ENCODE results near the gene RTP4. TPM values are rescaled to one million over a fixed set of nuclear protein-coding genes. Genes with fewer than 3 reads are reported as not detected.

The RTP4 gene
- total and polyA plus RNA-seq, 9 of the 15 experiments (the other 6 are each of a cell fraction or from before 2014, with no cell fraction given) = 0.06 to 0.17 TPM; not detected in 7

GRCh38 chr3:187367561-187368103, 553 bp upstream of the RTP4 start (continued):
- no peak for TF ChIP-seq MAZ (CRISPR knock-in tag; conservative IDR thresholded peaks at IDR 0.05 in 1 of 2, IDR thresholded peaks at IDR 0.05 in 1 of 2)
- TF ChIP-seq CC2D1A (IDR thresholded peaks at IDR 0.05) = no peak
- TF ChIP-seq ZNF146 (CRISPR knock-in tag; IDR thresholded peaks at IDR 0.05; ENCODE audit: unreplicated experiment) = no peak
- no peak for TF ChIP-seq FOXJ3 (CRISPR knock-in tag; IDR thresholded peaks at IDR 0.05)
- TF ChIP-seq DACH1 (IDR thresholded peaks at IDR 0.05; ENCODE audit: partially characterized antibody) = no peak
- TF ChIP-seq SMARCC2 (IDR thresholded peaks at IDR 0.05; ENCODE audit: low read depth) = no peak
- no peak for TF ChIP-seq ZNF668 (CRISPR knock-in tag; IDR thresholded peaks at IDR 0.05)
- TF ChIP-seq ZFP36 (IDR thresholded peaks at IDR 0.05; ENCODE audit: low read depth, low read length, partially characterized antibody) = no peak

GRCh38 chr3:187369089-187369447, 883 bp downstream of the RTP4 start:
- peaks cover 0 to 20% of the 10 kb centered on the region in 2 experiments; a peak in 2 of 5 replicates for H3K27me3 ChIP-seq (ENCODE audit: control insufficient read depth in 2 of 2, insufficient read depth in 2 of 2, low read length in 2 of 2)
- no peaks in the 10 kb centered on the region for H3K36me3 ChIP-seq (ENCODE audit: control insufficient read depth, insufficient read depth, low read length)
- no peak overlapping the region for H3K9ac ChIP-seq (ENCODE audit: insufficient read depth in 1 of 2, low read depth in 2 of 2, low read length in 2 of 2)
- POLR2A ChIA-PET = interaction anchor here (1.1 kb wide), 1 partner anchor 8 kb away, joined by 5 read pairs; no protein-coding TSS in a partner anchor
- no peak overlapping the region for H3K4me3 ChIP-seq
- FAIRE-seq (no peak), ATAC-seq (no peak), DNase-seq (ENCODE audit: extremely low read depth in 1 of 4, low spot score in 3 of 4) (no peak)
- no peaks in the 10 kb centered on the region for H4K20me1 ChIP-seq (replicated peaks; ENCODE audit: control insufficient read depth, insufficient read depth, low read length)
- H3K79me2 ChIP-seq (ENCODE audit: control insufficient read depth, insufficient read depth, low read length) = no peaks in the 10 kb centered on the region
- H3K27ac ChIP-seq (ENCODE audit: extremely low read depth, low read depth, low read length) = no peak overlapping the region
- in situ Hi-C loops (cut with MboI) (no loop called here), intact Hi-C loops (cut with micrococcal nuclease) (no loop called here)
- CTCF ChIA-PET (ENCODE audit: low intra/inter-chr PET ratio) = no interaction called here
- 13% methylated on average over 1 of the region's 1 CpG for WGBS (ENCODE audit: insufficient coverage, low coverage, missing lambda C conversion rate)
- peaks cover 0 to 7% of the 10 kb centered on the region in 2 experiments; a peak in 1 of 5 replicates for H3K4me1 ChIP-seq (replicated peaks in 1 of 2; ENCODE audit: control insufficient read depth in 2 of 2, insufficient read depth in 2 of 2, low read length in 2 of 2)
- no peaks in the 10 kb centered on the region for H3K9me1 ChIP-seq (ENCODE audit: control insufficient read depth, insufficient read depth, low read length)
- no peak overlapping the region for H3K4me2 ChIP-seq (ENCODE audit: insufficient read depth, low read length)
- H2AFZ ChIP-seq (ENCODE audit: low read depth, low read length) = no peak overlapping the region
- BruUV-seq (replicated peaks) = no TSS peak
- H3K9me3 ChIP-seq (replicated peaks; ENCODE audit: control insufficient read depth, insufficient read depth, low read depth, low read length) = no peaks in the 10 kb centered on the region
- TF ChIP-seq AFF1 (IDR thresholded peaks at IDR 0.05; ENCODE audit: low read depth in 1 of 2, partially characterized antibody in 2 of 2) (no peak), ZC3H8 (IDR thresholded peaks at IDR 0.05) (no peak), THRB (CRISPR knock-in tag; conservative IDR thresholded peaks at IDR 0.05) (no peak)
- TF ChIP-seq, protein P1, sequence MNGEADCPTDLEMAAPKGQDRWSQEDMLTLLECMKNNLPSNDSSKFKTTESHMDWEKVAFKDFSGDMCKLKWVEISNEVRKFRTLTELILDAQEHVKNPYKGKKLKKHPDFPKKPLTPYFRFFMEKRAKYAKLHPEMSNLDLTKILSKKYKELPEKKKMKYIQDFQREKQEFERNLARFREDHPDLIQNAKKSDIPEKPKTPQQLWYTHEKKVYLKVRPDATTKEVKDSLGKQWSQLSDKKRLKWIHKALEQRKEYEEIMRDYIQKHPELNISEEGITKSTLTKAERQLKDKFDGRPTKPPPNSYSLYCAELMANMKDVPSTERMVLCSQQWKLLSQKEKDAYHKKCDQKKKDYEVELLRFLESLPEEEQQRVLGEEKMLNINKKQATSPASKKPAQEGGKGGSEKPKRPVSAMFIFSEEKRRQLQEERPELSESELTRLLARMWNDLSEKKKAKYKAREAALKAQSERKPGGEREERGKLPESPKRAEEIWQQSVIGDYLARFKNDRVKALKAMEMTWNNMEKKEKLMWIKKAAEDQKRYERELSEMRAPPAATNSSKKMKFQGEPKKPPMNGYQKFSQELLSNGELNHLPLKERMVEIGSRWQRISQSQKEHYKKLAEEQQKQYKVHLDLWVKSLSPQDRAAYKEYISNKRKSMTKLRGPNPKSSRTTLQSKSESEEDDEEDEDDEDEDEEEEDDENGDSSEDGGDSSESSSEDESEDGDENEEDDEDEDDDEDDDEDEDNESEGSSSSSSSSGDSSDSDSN (IDR thresholded peaks at IDR 0.05; ENCODE audit: borderline replicate concordance in 1 of 2, low read depth in 2 of 2, low read length in 2 of 2) = no peak
